Body of pancreas (tissue), 4 donors: ENCODE measurements around the gene SLC17A6.

Experiments
- CTCF ChIP-seq, 7 experiments: fragments of 450-650 bp in 4 of 7; fragments of 200-600 bp in 3 of 7; sonication (generic) in 3 of 7; IDR thresholded peaks; one replicate each; pipeline ENCODE4 v1.5.1; 2016 to 2019; ENCODE audit warnings: antibody characterized with exemption in 7 of 7
- POLR2A ChIP-seq, 3 donors: fragments of 450-650 bp; IDR thresholded peaks; one replicate each; pipeline ENCODE4 v1.6.1; 2016; ENCODE audit warnings: antibody characterized with exemption in 3 of 3, mild to moderate bottlenecking in 2 of 3

GRCh38 chr11:22340701-22341587 lies 2.8 kb downstream of the SLC17A6 start:
- TF ChIP-seq CTCF (IDR thresholded peaks at IDR 0.05) (no peak), POLR2A (IDR thresholded peaks at IDR 0.05) (no peak)
